GM23338 (cell line): ENCODE data around the gene MOK. TPM values are rescaled to one million over a fixed set of nuclear protein-coding genes. Genes with fewer than 3 reads are reported as not detected.

Experiments
- ATAC-seq: fragments of 200-7000 bp; cut with Tn5 transposase; 3 replicates; pipeline ENCODE4 v1.9.1; 2020
- DNase-seq: peaks from one replicate; pipeline ENCODE4 v3.0.0-alpha.2; 2015; ENCODE audit warnings: low spot score
- H2AFZ ChIP-seq: fragments of 200-600 bp; sonication (generic); 2 replicates; pipeline ENCODE4 v1.8.0; 2016; ENCODE audit warnings: antibody characterized with exemption, mild to moderate bottlenecking, moderate library complexity
- H3F3A ChIP-seq: fragments of 200-600 bp; sonication (generic); replicated peaks from 2 replicates; pipeline ENCODE4 v1.8.0; 2017; ENCODE audit warnings: antibody characterized with exemption, mixed run types, low read depth
- H3K27ac ChIP-seq: fragments of 200-600 bp; sonication (generic); 2 replicates; pipeline ENCODE4 v1.6.1; 2016; ENCODE audit warnings: low read depth
- H3K27me3 ChIP-seq: fragments of 200-600 bp; sonication (generic); 2 replicates; pipeline ENCODE4 v1.8.0; 2016; ENCODE audit warnings: mild to moderate bottlenecking, mixed run types, moderate library complexity; ENCODE audit not compliant: insufficient read depth
- H3K36me3 ChIP-seq: fragments of 200-600 bp; sonication (generic); 2 replicates; pipeline ENCODE4 v1.8.0; 2016; ENCODE audit warnings: mild to moderate bottlenecking; ENCODE audit not compliant: insufficient read depth
- H3K4me1 ChIP-seq: fragments of 200-600 bp; sonication (generic); 2 replicates; pipeline ENCODE4 v1.8.0; 2016; ENCODE audit warnings: mild to moderate bottlenecking, moderate library complexity; ENCODE audit not compliant: insufficient read depth
- H3K4me2 ChIP-seq: fragments of 200-600 bp; sonication (generic); 2 replicates; pipeline ENCODE4 v1.7.1; 2017; ENCODE audit warnings: mixed run types
- H3K4me3 ChIP-seq: fragments of 200-600 bp; sonication (generic); 2 replicates; pipeline ENCODE4 v1.6.1; 2016; ENCODE audit warnings: mixed run types
- H3K79me2 ChIP-seq: fragments of 200-600 bp; sonication (generic); replicated peaks from 2 replicates; pipeline ENCODE4 v1.8.0; 2017; ENCODE audit warnings: mild to moderate bottlenecking; ENCODE audit not compliant: insufficient read depth
- H3K9me2 ChIP-seq: fragments of 200-600 bp; sonication (generic); 2 replicates; pipeline ENCODE4 v1.8.0; 2017; ENCODE audit not compliant: insufficient read depth
- H4K20me1 ChIP-seq: fragments of 200-600 bp; sonication (generic); replicated peaks from 2 replicates; pipeline ENCODE4 v1.8.0; 2017; ENCODE audit warnings: mild to moderate bottlenecking; ENCODE audit not compliant: insufficient read depth
- H3K27ac Mint-ChIP-seq: 2 replicates; pipeline ENCODE4 v1.8.0; 2020; ENCODE audit warnings: inconsistent platforms, mild to moderate bottlenecking, moderate library complexity, mixed read lengths
- H3K27me3 Mint-ChIP-seq: 3 replicates; pipeline ENCODE4 v1.8.0; 2022; ENCODE audit warnings: low read depth, mild to moderate bottlenecking, moderate library complexity, mixed read lengths, inconsistent platforms; ENCODE audit not compliant: insufficient read depth, poor library complexity
- H3K36me3 Mint-ChIP-seq: 3 replicates; pipeline ENCODE4 v1.8.0; 2021; ENCODE audit warnings: low read depth, mild to moderate bottlenecking, inconsistent platforms, moderate library complexity, mixed read lengths
- H3K4me1 Mint-ChIP-seq: 3 replicates; pipeline ENCODE4 v1.8.0; 2020; ENCODE audit warnings: mild to moderate bottlenecking, inconsistent platforms, mixed read lengths
- H3K4me3 Mint-ChIP-seq: 3 replicates; pipeline ENCODE4 v1.8.0; 2021; ENCODE audit warnings: moderate library complexity, mild to moderate bottlenecking, inconsistent platforms, mixed read lengths
- H3K9me3 Mint-ChIP-seq: 3 replicates; pipeline ENCODE4 v1.8.0; 2020; ENCODE audit warnings: moderate library complexity, mild to moderate bottlenecking, inconsistent platforms, mixed read lengths
- CREB1 ChIP-seq: fragments of 250-450 bp; sonication (Bioruptor Pico); IDR thresholded peaks from 2 replicates; pipeline ENCODE4 v1.5.0; 2020; ENCODE audit warnings: low read depth, mild to moderate bottlenecking, moderate library complexity
- EZH2 ChIP-seq: fragments of 200-600 bp; sonication (generic); IDR thresholded peaks from one replicate; pipeline ENCODE4 v1.8.0; 2017; ENCODE audit warnings: antibody characterized with exemption, mild to moderate bottlenecking, low read depth; ENCODE audit not compliant: unreplicated experiment
- NANOG ChIP-seq: IDR thresholded peaks from 2 replicates; pipeline ENCODE4 v1.6.1; 2016; ENCODE audit warnings: antibody characterized with exemption, borderline replicate concordance
- STAT1 ChIP-seq: IDR thresholded peaks from one replicate; pipeline ENCODE4 v1.6.1; 2016; ENCODE audit warnings: antibody characterized with exemption; ENCODE audit not compliant: unreplicated experiment
- ZNF114 ChIP-seq: fragments of 250-450 bp; sonication (Bioruptor Pico); IDR thresholded peaks from 2 replicates; pipeline ENCODE4 v1.5.0; 2020; ENCODE audit warnings: mild to moderate bottlenecking, moderate library complexity
- ZNF331 ChIP-seq: fragments of 250-450 bp; sonication (Bioruptor Pico); IDR thresholded peaks from 2 replicates; pipeline ENCODE4 v1.5.0; 2020; ENCODE audit warnings: low read depth, mild to moderate bottlenecking, moderate library complexity
- polyA plus RNA-seq: library from polyadenylated mRNA; unstranded; fragments of >200 nt; fragmentation: Nextera tagmentation; extraction: Ambion mirVana; gene quantifications from 2 replicates; pipeline ENCODE4 v1.2.1, GENCODE V29; 2016
- total RNA-seq: library from RNA; depleted of rRNA; stranded (reverse); fragments of >200 nt; shearing (Covaris generic); gene quantifications from 2 replicates; pipeline ENCODE4 v1.2.3, GENCODE V29; 2014
- TF ChIP-seq, protein P1 (sequence below): fragments of 250-450 bp; sonication (Bioruptor Pico); IDR thresholded peaks from 2 replicates; pipeline ENCODE4 v1.5.0; 2020; ENCODE audit warnings: mild to moderate bottlenecking, moderate library complexity
- TF ChIP-seq, protein P2 (sequence below): IDR thresholded peaks from 2 replicates; pipeline ENCODE4 v1.6.1; 2016; ENCODE audit warnings: antibody characterized with exemption

The MOK gene
- total and polyA plus RNA-seq, 2 experiments from 2014 or later, result 3.1 TPM

DNA sequence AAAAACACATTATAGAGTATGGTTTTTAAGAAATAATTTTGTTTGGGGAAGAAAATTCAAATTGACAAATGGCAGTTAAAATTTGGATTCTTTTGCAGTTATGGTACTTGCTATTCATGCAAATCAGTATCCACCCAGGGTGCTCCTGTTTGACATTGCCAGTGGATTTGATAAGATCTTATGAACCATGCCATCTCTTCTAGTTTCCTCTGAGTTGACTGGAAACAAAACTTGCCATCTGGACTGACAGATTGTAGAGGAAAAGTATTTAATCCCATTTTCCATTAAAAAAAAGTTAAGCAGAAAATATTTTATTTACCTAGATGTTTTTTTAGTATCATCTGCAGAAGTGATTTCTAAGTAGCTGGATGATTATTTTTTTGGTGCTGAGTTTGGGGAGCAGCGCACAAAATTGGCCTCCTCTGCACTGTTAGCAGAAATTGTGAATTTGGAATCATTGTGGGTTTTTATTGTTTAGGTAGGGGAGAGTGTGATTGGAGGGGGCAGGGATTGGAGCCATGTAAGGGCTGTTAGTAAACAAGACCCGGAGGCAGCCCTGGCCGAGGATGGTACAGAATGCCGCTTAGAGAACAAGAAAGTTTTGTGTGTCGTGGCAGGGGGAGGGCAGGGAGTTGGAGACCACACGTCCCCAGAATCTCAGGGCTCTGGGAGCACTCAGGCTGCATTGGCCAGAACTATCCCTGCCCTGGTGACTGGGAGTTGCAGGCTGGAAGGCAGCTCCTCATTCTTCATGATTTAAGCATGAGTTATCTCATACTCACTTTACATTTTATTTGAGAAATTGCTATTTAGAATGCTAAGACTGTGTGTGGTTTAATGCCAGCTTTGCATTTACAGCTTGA is 108.7 kb downstream of the MOK start (continued):
- TF ChIP-seq, protein P1, sequence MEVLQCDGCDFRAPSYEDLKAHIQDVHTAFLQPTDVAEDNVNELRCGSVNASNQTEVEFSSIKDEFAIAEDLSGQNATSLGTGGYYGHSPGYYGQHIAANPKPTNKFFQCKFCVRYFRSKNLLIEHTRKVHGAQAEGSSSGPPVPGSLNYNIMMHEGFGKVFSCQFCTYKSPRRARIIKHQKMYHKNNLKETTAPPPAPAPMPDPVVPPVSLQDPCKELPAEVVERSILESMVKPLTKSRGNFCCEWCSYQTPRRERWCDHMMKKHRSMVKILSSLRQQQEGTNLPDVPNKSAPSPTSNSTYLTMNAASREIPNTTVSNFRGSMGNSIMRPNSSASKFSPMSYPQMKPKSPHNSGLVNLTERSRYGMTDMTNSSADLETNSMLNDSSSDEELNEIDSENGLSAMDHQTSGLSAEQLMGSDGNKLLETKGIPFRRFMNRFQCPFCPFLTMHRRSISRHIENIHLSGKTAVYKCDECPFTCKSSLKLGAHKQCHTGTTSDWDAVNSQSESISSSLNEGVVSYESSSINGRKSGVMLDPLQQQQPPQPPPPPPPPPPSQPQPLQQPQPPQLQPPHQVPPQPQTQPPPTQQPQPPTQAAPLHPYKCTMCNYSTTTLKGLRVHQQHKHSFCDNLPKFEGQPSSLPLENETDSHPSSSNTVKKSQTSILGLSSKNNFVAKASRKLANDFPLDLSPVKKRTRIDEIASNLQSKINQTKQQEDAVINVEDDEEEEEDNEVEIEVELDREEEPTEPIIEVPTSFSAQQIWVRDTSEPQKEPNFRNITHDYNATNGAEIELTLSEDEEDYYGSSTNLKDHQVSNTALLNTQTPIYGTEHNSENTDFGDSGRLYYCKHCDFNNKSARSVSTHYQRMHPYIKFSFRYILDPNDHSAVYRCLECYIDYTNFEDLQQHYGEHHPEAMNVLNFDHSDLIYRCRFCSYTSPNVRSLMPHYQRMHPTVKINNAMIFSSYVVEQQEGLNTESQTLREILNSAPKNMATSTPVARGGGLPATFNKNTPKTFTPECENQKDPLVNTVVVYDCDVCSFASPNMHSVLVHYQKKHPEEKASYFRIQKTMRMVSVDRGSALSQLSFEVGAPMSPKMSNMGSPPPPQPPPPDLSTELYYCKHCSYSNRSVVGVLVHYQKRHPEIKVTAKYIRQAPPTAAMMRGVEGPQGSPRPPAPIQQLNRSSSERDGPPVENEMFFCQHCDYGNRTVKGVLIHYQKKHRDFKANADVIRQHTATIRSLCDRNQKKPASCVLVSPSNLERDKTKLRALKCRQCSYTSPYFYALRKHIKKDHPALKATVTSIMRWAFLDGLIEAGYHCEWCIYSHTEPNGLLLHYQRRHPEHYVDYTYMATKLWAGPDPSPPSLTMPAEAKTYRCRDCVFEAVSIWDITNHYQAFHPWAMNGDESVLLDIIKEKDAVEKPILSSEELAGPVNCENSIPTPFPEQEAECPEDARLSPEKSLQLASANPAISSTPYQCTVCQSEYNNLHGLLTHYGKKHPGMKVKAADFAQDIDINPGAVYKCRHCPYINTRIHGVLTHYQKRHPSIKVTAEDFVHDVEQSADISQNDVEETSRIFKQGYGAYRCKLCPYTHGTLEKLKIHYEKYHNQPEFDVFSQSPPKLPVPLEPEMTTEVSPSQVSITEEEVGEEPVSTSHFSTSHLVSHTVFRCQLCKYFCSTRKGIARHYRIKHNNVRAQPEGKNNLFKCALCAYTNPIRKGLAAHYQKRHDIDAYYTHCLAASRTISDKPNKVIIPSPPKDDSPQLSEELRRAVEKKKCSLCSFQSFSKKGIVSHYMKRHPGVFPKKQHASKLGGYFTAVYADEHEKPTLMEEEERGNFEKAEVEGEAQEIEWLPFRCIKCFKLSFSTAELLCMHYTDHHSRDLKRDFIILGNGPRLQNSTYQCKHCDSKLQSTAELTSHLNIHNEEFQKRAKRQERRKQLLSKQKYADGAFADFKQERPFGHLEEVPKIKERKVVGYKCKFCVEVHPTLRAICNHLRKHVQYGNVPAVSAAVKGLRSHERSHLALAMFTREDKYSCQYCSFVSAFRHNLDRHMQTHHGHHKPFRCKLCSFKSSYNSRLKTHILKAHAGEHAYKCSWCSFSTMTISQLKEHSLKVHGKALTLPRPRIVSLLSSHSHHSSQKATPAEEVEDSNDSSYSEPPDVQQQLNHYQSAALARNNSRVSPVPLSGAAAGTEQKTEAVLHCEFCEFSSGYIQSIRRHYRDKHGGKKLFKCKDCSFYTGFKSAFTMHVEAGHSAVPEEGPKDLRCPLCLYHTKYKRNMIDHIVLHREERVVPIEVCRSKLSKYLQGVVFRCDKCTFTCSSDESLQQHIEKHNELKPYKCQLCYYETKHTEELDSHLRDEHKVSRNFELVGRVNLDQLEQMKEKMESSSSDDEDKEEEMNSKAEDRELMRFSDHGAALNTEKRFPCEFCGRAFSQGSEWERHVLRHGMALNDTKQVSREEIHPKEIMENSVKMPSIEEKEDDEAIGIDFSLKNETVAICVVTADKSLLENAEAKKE (CRISPR knock-in tag), result no peak
- TF ChIP-seq, protein P2, sequence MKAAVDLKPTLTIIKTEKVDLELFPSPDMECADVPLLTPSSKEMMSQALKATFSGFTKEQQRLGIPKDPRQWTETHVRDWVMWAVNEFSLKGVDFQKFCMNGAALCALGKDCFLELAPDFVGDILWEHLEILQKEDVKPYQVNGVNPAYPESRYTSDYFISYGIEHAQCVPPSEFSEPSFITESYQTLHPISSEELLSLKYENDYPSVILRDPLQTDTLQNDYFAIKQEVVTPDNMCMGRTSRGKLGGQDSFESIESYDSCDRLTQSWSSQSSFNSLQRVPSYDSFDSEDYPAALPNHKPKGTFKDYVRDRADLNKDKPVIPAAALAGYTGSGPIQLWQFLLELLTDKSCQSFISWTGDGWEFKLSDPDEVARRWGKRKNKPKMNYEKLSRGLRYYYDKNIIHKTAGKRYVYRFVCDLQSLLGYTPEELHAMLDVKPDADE, result no peak
- TF ChIP-seq EZH2, result no peak

DNA sequence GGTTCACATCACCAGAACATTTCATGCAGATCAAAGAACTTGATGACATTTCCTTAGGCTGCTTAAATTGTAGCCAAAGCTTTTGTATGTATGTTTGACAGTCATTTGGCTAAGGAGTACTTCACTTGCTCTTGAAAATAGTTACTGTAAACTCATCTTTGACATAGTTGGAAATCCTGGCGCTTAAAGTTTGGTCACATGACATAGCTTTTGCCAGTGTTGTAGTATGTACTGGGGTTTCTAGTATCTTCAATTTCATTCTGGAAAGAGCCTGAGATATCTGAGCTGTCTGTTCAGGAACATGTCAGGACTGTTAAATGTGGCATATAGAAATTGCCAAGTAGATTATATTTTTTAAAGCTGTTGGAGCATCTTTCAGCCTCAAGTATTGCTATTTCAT is 109.5 kb downstream of the MOK start:
- Mint-ChIP-seq H3K36me3 (peaks cover 10% of the 10 kb centered on the region), H3K9me3 (no peaks in the 10 kb centered on the region), H3K4me1 (peaks cover 30% of the 10 kb centered on the region), H3K4me3 (no peak overlapping the region), H3K27me3 (peaks cover 6% of the 10 kb centered on the region), H3K27ac (no peak overlapping the region)
- H3K4me2 ChIP-seq, result no peak overlapping the region
- no peak overlapping the region for H2AFZ ChIP-seq
- H3K4me3 ChIP-seq, result no peak overlapping the region
- ATAC-seq (no peak), DNase-seq (no peak)
- H3K36me3 ChIP-seq, result peaks cover 3% of the 10 kb centered on the region
- H3K4me1 ChIP-seq, result peaks cover 27% of the 10 kb centered on the region
- peaks cover 16% of the 10 kb centered on the region for H4K20me1 ChIP-seq
- H3F3A ChIP-seq, result no peaks in the 10 kb centered on the region
- peaks cover 78% of the 10 kb centered on the region for H3K79me2 ChIP-seq
- H3K27ac ChIP-seq, result no peak overlapping the region
- no peaks in the 10 kb centered on the region for H3K9me2 ChIP-seq
- no peaks in the 10 kb centered on the region for H3K27me3 ChIP-seq
- TF ChIP-seq, protein P1 (CRISPR knock-in tag), result no peak
- TF ChIP-seq ZNF331 (no peak), STAT1 (no peak), ZNF114 (CRISPR knock-in tag) (no peak), CREB1 (CRISPR knock-in tag) (no peak), NANOG (no peak)
